HG02885 (cell line): Measurements from ENCODE around the gene ITPK1.

Experiments
- ATAC-seq: cut with Tn5 transposase; IDR thresholded peaks from one replicate; pipeline ENCODE4 v1.9.1; 2021; ENCODE audit warnings: mild to moderate bottlenecking; ENCODE audit not compliant: unreplicated experiment, poor library complexity

Gene ITPK1

DNA sequence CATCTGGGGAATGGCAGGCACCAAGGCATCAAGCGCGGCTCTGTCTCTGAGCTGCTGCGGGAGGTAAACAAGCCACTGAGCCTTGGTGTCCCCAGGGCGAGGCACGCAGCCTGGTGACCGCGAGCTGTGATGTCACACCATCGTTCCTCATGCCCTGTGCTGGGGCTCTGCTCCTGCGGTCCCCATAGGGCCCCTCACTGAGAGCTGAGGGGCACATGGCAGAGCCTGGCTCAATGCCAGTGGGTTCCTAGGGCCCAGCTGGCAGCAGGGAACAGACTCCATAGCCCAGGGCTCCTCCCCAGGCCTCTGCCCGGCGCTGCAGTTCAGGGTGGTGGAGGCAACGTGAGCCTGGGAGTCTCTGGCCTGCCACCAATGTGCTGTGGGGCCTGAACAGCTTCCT, 170.2 kb downstream of the ITPK1 start:
- ATAC-seq = no peak

DNA sequence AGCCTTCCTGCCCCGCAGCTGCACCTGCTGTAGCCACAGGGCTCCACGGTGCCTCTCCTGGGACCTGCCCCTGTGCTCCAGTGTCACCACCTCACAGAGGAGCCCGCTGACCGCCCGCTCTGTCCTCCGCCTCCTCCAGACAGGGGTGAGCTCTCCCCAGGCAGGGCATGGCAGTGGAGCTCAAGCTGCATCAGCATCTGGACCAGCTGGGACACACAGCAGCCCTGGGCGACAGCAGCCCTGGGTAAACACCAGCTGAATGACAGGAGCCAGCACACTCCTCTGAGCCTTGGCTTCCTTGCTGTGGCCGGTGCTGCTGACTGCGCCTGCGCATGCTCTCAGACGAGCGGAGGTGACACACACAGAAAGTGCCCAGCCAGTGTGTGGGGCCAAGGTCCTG, 170.7 kb downstream of the ITPK1 start:
- no peak for ATAC-seq

DNA sequence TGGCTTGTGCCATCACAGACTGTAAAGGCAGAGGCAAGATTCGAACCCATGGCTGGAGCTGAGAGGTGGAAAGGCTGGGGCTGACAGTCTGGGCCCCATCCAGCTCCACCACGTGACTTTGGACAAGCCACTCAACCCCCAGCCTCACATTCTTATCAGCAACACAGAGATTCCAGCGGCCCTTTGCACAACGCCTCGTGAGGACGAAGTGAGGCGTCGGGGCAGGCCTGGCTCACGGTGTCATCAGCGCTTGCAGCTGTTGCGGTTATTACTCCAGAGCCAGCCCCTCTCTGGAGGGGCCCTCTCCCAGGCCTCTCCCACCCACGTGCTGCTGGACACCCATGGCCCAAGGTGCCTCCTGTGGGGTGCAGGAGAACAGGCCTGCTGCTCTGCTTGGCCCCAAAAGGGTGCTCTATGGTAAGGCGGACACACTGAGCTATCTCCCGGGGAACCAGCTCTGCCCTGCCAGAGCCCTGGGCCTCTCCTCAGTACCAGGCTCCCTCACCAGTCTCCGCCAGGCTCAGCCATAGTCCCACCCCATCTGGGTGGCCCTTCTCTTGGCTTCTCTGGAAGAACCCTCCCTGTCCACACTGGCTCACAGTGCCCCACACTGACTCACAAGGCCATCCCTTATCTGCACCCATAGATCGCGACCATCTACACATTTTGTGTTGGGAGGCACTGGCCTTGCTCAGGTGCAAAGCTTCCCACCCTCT, 171.7 kb downstream of the ITPK1 start:
- no peak for ATAC-seq

- no peak for ATAC-seq
These were observed 172.6 kb downstream of the ITPK1 start for GRCh38 chr14:92942976-92943710.

- ATAC-seq = no peak
These were observed 173.1 kb downstream of the ITPK1 start for GRCh38 chr14:92942576-92942975.

GRCh38 chr14:92942136-92942535, 173.6 kb downstream of the ITPK1 start:
- ATAC-seq = no peak

GRCh38 chr14:92941531-92941930, 174.2 kb downstream of the ITPK1 start:
- ATAC-seq = no peak

GRCh38 chr14:92940543-92940942, 175.2 kb downstream of the ITPK1 start:
- no peak for ATAC-seq

DNA sequence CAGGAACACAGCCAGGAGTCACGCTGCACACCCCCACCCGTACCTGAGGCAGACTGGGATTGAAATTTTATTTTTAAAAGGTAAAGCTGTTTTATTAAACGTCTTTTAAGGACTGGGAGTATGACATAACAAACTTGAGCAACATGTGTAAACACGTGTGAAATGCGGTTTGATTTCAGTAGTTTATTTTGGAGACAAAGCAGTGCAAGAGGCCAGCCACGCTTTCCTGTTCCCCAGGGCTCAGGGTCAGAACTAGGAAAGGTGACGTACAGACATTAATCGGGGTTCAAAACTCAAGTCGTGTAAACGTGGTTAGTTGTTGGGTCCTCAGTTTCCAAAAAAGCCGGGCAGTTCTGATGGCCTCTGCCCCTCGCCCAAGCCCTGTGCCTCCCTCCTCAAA, 176.0 kb downstream of the ITPK1 start:
- ATAC-seq = no peak

DNA sequence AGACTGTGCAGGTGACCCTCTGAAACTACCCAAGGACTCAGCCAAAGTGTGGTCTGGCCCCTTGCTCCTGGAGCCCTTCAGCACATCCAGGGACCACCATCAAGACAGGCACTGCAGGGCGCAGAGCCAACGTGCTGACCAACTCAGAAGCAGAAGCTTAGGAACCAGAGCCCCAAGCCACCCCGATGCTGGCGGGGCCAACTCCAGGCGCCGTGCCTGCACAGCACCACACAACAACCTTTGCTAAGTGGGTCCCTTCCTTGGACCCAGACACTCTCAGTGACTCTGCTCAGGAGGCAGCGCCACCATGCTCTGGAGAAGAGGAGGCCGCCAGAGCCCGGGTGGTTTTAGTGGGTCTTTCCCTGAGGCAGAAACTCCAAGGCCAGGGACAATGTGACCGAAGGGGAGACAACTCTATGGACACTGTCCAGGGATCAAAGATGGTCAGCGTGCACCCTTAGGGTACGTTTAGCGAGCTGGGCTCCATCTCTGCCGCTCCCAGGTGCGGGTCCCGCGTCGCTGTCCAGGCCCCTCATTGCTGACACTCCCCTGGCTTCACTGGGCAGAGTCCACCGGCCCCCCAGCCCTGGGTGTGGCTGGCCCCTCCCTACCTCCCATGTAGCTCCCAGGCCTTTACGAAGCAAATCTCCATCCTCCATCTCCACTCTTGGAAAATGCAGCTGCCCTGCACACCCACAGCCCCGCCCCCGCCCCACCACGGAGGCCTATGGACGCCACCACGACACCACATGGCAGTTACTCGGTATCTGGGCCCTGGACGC, 176.6 kb downstream of the ITPK1 start:
- ATAC-seq = no peak

DNA sequence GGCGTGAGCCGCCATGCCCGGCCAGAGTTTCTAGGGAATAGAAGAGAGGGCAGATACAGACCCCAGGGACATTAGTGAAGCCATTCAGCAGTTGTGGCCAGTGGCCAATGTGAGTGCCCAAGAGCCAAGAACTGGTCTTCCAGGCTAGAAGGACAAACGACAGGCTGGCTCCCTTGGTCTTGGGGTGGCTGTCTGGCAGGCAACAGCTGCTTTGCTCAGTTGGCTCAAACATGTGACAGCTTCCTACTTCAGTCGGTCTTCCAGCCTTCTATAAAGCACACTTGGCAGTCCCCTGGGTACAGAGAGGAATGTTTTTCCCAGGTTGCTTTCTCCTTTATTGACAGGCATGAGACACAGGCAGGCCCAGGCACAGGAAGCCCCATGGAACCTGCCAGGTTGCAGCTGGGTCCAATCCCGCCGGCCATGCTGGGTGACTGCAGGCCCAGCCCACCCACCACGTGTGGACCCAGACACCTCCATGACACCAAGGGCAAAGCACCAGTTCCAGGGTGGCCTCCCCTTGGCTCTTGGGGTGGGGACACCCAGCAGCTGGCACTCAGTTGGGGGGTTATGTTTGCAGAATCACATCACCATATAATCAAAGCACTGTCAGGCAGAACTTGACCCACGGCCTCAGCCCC, 177.4 kb downstream of the ITPK1 start:
- ATAC-seq = no peak

- no peak for ATAC-seq
These were observed 178.4 kb downstream of the ITPK1 start for GRCh38 chr14:92937051-92937937.

DNA sequence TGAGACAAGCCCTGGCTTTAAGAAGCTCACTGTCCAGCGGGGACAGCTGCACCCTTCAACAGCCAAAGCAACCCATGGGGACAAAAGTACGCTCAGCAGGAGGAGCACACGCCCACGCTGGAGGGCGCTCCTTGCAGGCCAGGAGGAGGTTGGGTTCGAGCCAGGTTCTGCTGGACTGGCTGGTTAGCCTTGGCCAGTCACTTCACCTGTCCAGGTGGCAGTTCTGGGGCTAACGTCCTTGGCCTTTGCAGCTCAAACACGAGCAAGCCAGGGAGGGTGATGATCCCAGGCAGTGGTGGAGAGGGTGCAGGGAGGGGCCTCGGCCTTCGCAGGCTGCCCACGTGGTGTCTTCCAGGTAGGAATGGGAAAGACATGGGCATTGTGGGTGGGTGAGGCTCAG, 179.6 kb downstream of the ITPK1 start:
- ATAC-seq = no peak

DNA sequence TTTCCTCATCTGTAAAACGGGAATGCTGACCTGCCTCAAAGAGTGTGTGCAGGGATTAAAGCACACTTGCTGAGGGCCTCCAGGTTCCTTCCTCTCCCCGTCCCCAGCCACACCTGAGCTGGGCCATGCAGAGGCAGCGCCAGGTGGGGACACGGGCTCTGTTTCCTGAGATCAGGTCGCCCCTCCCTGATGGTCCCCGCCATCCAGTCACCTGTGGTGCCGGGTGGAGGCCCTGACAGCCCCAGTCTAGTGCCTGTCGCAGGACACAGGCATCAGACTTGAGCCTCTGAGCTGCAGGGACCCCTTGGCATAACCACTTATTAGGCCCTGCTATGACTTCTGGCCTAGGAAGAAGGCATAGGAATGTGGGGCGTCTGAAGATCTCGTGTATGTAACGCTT, 180.3 kb downstream of the ITPK1 start:
- no peak for ATAC-seq

- ATAC-seq = no peak
These were observed 181.3 kb downstream of the ITPK1 start for GRCh38 chr14:92934196-92935085.

DNA sequence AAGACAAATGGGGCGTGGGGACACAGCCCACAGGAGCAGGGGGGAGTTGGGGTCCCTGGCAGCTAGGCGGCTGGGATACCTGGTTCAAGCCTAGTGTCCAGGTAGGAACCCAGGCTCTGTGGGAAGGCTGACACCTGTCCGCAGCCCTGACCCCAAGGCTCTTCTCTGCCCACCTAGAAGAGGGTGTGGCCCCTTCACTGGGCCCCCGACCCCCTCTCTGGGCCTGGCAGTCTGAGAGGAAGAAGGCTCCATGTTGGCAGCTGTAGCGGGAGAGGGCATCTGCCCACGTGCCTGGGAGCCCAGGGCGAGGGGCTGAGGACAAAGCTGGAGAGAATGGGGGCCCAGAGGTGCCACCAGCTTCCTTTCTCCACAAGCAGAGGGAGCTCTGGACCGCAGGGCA, 182.2 kb downstream of the ITPK1 start:
- no peak for ATAC-seq

DNA sequence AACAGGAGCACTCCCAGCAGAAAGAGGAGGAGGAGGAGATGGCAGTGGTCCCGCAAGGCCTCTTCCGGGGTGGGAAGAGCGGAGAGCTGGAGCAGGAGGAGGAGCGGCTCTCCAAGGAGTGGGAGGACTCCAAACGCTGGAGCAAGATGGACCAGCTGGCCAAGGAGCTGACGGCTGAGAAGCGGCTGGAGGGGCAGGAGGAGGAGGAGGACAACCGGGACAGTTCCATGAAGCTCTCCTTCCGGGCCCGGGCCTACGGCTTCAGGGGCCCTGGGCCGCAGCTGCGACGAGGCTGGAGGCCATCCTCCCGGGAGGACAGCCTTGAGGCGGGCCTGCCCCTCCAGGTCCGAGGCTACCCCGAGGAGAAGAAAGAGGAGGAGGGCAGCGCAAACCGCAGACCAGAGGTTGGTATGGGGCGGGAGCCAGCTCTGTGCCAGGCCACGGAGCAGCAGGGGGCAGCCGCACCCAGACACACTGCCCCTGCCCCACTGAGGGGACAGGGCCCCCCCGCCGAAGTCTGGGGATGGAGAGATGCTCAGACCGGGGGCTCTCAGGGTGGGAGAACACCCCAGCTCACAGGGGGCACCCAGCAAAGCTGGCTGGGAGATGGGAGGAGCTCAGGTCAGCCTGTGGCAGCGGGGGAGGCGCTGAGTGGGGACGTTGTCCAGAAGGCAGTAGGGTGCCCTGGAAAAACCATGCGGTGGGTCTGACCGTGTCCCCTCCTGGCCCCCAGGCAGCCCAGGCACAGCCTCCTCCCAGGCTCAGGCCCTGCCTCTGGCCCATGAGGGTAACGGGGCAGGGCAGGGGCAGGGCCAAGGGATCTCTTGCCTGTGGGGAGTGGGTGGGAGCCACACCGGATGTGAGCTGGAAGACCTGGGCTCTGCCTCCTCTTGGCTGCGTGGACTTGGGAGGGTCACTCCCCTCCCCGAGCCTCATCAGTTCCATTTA, 183.0 kb downstream of the ITPK1 start:
- ATAC-seq = no peak
